ENCODE data around the gene IGFBP6. TPM values are rescaled to one million over a fixed set of nuclear protein-coding genes. Genes with fewer than 3 reads are reported as not detected.

Gene IGFBP6
- total and polyA plus RNA-seq, 2 donors = 10.0 to 27.4 TPM

DNA sequence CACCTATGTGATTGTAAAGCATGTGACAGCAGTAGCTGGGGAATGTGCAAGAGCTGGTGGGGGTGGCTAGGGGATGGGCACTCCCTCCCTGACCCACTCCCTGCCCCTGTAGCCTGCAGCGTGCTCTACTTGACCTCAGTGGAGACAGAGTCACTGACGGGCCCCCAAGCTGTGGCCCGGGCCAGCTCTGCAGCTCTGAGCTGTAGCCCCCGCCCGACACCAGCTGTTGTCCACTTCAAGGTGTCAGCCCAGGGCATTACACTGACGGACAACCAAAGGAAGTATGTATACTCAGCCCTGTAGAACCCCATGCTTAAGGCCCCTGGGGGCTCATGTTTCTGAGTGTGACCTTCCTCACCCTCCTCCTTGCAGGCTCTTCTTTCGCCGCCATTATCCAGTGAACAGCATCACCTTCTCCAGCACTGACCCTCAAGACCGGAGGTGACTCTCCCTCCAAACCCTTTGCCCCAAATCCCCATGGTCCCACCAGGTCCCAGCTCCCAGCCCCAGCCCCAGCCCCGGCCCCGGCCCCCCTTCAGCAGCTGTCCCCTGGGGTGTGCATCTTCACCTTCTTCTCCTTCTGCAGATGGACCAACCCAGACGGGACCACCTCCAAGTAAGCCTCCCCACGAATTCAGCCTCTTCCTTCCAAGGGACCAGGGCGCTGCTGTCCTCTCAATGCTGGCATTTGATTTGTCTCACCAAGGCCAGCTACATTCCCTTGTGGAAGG is 34.3 kb upstream of the IGFBP6 start:
- Histone ChIP-seq H3K27ac (ENCODE audit: low read depth in 1 of 2, low read length in 1 of 2) (no peak overlapping the region), H3K36me3 (ENCODE audit: control insufficient read depth in 2 of 2, insufficient read depth in 2 of 2, low read length in 1 of 2) (peaks cover 26 to 35% of the 10 kb centered on the region in 2 donors)
- no peak for DNase-seq (ENCODE audit: low read depth in 6 of 9, low spot score in 9 of 9)

DNA sequence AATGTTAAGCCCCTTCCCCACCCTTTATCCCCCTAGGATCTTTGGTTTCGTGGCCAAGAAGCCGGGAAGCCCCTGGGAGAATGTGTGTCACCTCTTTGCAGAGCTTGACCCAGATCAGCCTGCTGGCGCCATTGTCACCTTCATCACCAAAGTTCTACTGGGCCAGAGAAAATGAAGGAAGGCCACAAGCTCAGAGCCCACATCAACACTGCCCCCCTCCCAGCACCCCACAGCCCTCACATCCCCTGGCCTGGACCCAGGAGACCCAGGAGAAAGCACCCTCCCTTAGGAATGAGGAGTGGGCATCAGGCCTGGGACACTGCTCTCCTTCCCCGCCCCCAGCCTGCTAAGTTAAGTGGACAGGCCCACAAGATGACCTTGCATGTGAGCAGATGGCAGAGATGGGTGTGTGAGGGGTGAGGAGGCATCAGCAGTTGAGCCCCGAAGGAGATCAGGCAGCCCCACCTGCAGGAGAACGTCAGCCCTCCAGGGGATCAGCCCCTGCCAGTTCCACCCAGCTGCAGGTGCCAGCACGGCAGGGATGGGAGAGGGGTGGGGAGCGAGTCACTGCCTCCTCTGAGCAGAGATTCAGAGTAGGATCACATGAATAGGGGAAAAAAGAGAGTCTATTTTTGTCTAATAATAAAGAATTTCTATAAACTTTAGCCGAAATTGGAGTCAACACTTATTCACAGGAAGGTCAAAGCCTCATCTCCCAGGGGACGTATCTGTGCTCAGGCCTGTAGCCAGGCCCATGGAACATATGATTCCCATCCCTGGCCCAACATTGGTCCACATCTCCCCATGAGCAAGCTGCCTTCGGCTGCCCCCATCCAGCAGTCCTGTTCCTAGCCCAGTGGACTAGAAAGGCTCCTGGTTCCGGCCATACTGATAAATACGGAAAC is 33.5 kb upstream of the IGFBP6 start:
- no peak for DNase-seq (ENCODE audit: low read depth in 6 of 9, low spot score in 9 of 9)
- Histone ChIP-seq H3K27me3 (ENCODE audit: control insufficient read depth in 2 of 2, insufficient read depth in 1 of 2, low read length in 1 of 2) (no peaks in the 10 kb centered on the region), H3K4me3 (ENCODE audit: low read length in 2 of 2) (no peak overlapping the region), H3K36me3 (ENCODE audit: control insufficient read depth in 2 of 2, insufficient read depth in 2 of 2, low read length in 1 of 2) (peaks cover 29 to 38% of the 10 kb centered on the region in 2 donors), H3K9me3 (ENCODE audit: control insufficient read depth in 2 of 2, insufficient read depth in 1 of 2, low read length in 1 of 2) (no peaks in the 10 kb centered on the region), H3K27ac (ENCODE audit: low read depth in 1 of 2, low read length in 1 of 2) (no peak overlapping the region), H3K4me1 (ENCODE audit: control insufficient read depth in 2 of 2, insufficient read depth in 2 of 2, low read length in 2 of 2) (peaks cover 0 to 14% of the 10 kb centered on the region in 2 donors)
- WGBS = 88% methylated on average over 13 of the region's 13 CpGs

More for the DNA sequence above, 34.3 kb upstream of the IGFBP6 start:
- no peaks in the 10 kb centered on the region for H3K27me3 ChIP-seq (ENCODE audit: control insufficient read depth in 2 of 2, insufficient read depth in 1 of 2, low read length in 1 of 2)
- H3K4me3 ChIP-seq (ENCODE audit: low read length in 2 of 2) = no peak overlapping the region
- WGBS = 96% methylated on average over 14 of the region's 14 CpGs
- no peaks in the 10 kb centered on the region for H3K9me3 ChIP-seq (ENCODE audit: control insufficient read depth in 2 of 2, insufficient read depth in 1 of 2, low read length in 1 of 2)
- peaks cover 0 to 11% of the 10 kb centered on the region in 2 donors for H3K4me1 ChIP-seq (ENCODE audit: control insufficient read depth in 2 of 2, insufficient read depth in 2 of 2, low read length in 2 of 2)

DNA sequence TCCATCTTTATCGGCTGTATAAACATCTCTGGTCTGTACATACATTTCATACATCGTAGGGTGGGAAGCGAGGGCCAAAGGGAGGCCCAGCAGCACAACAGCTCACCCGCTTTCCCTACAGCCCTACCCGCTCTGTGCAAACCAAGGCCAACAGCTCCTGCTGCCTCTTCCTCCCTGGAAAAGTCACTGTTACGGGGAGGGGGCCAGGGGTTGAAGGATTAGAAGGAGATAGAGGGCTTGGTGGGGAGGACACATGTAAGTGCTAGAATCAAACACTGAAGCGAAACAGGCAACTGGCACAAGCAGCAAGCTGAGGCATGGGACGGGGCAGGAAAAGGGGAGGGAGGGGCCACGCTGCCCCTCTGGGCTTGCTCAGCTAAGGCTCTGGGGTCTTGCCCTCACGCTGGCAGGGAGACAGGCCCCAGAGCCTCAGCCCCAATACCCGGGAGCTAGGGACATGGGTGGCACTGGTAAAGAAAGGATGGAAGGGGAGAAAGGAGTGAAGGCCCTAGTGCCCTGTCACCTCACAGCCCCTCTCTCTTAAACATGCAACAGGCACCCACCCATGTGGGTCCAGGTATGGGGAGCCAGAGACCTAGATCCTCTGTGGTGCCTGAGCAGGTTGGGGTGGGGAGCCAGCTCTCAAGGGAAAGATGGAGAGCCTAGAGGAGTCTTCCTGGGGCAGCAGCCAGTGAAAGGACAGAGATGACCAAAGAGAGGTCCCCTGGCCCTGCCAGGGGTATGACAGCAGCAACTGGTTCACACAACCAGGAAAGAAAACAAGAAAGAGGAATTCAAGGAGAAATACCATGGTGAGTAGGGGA is 32.6 kb upstream of the IGFBP6 start:
- Histone ChIP-seq H3K4me1 (ENCODE audit: control insufficient read depth in 2 of 2, insufficient read depth in 2 of 2, low read length in 2 of 2) (peaks cover 0 to 22% of the 10 kb centered on the region in 2 donors), H3K9me3 (ENCODE audit: control insufficient read depth in 2 of 2, insufficient read depth in 1 of 2, low read length in 1 of 2) (no peaks in the 10 kb centered on the region), H3K36me3 (ENCODE audit: control insufficient read depth in 2 of 2, insufficient read depth in 2 of 2, low read length in 1 of 2) (peaks cover 36 to 40% of the 10 kb centered on the region in 2 donors), H3K27me3 (ENCODE audit: control insufficient read depth in 2 of 2, insufficient read depth in 1 of 2, low read length in 1 of 2) (no peaks in the 10 kb centered on the region), H3K27ac (ENCODE audit: low read depth in 1 of 2, low read length in 1 of 2) (no peak overlapping the region), H3K4me3 (ENCODE audit: low read length in 2 of 2) (no peak overlapping the region)
- DNase-seq (ENCODE audit: low read depth in 6 of 9, low spot score in 9 of 9) = no peak
- 98% methylated on average over 11 of the region's 11 CpGs for WGBS

DNA sequence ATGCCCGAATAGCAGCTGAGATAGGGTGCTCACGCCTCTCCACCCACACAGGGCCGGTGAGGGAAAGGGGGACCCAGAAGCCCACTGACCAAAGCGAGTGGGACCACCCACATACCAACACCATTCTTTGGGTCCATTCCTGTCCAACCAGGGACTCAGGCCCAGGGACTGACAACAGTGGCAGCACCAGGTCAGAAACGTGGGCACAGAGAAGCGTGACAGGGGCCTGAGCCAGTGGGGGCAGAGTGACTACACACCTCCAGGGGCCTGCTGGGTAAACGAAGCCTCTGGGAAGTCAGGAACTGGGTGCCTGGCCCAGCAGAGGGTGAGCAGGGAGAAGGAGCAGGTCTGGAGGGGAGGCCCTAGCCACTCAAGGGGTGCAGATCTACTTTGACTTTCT is 32.0 kb upstream of the IGFBP6 start:
- no peak overlapping the region for H3K4me3 ChIP-seq (ENCODE audit: low read length in 2 of 2)
- peaks cover 0 to 25% of the 10 kb centered on the region in 2 donors for H3K4me1 ChIP-seq (ENCODE audit: control insufficient read depth in 2 of 2, insufficient read depth in 2 of 2, low read length in 2 of 2)
- no peak overlapping the region for H3K27ac ChIP-seq (ENCODE audit: low read depth in 1 of 2, low read length in 1 of 2)
- WGBS = 91% methylated on average over 7 of the region's 7 CpGs
- H3K36me3 ChIP-seq (ENCODE audit: control insufficient read depth in 2 of 2, insufficient read depth in 2 of 2, low read length in 1 of 2) = peaks cover 36 to 45% of the 10 kb centered on the region in 2 donors
- H3K27me3 ChIP-seq (ENCODE audit: control insufficient read depth in 2 of 2, insufficient read depth in 1 of 2, low read length in 1 of 2) = no peaks in the 10 kb centered on the region
- DNase-seq (ENCODE audit: low read depth in 6 of 9, low spot score in 9 of 9) = no peak
- H3K9me3 ChIP-seq (ENCODE audit: control insufficient read depth in 2 of 2, insufficient read depth in 1 of 2, low read length in 1 of 2) = no peaks in the 10 kb centered on the region

- Histone ChIP-seq H3K27me3 (ENCODE audit: control insufficient read depth in 2 of 2, insufficient read depth in 1 of 2, low read length in 1 of 2) (no peaks in the 10 kb centered on the region), H3K36me3 (ENCODE audit: control insufficient read depth in 2 of 2, insufficient read depth in 2 of 2, low read length in 1 of 2) (peaks cover 40 to 51% of the 10 kb centered on the region in 2 donors), H3K9me3 (ENCODE audit: control insufficient read depth in 2 of 2, insufficient read depth in 1 of 2, low read length in 1 of 2) (no peaks in the 10 kb centered on the region), H3K4me1 (ENCODE audit: control insufficient read depth in 2 of 2, insufficient read depth in 2 of 2, low read length in 2 of 2) (peaks cover 0 to 28% of the 10 kb centered on the region in 2 donors), H3K4me3 (ENCODE audit: low read length in 2 of 2) (no peak overlapping the region), H3K27ac (ENCODE audit: low read depth in 1 of 2, low read length in 1 of 2) (no peak overlapping the region)
- DNase-seq (ENCODE audit: low read depth in 6 of 9, low spot score in 9 of 9) = peak in 5 of 9 donors; percentile 26 to 72 (median 47)
- WGBS = 64% methylated on average over 24 of the region's 24 CpGs
Measured at GRCh38 chr12:53065975-53066931, 31.2 kb upstream of the IGFBP6 start.

- H3K9me3 ChIP-seq (ENCODE audit: control insufficient read depth in 2 of 2, insufficient read depth in 1 of 2, low read length in 1 of 2) = no peaks in the 10 kb centered on the region
- H3K4me1 ChIP-seq (ENCODE audit: control insufficient read depth in 2 of 2, insufficient read depth in 2 of 2, low read length in 2 of 2) = peaks cover 0 to 37% of the 10 kb centered on the region in 2 donors
- no peak for DNase-seq (ENCODE audit: low read depth in 6 of 9, low spot score in 9 of 9)
- 94% methylated on average over 7 of the region's 7 CpGs for WGBS
- H3K36me3 ChIP-seq (ENCODE audit: control insufficient read depth in 2 of 2, insufficient read depth in 2 of 2, low read length in 1 of 2) = peaks cover 43 to 57% of the 10 kb centered on the region in 2 donors
- H3K27me3 ChIP-seq (ENCODE audit: control insufficient read depth in 2 of 2, insufficient read depth in 1 of 2, low read length in 1 of 2) = no peaks in the 10 kb centered on the region
- no peak overlapping the region for H3K4me3 ChIP-seq (ENCODE audit: low read length in 2 of 2)
- no peak overlapping the region for H3K27ac ChIP-seq (ENCODE audit: low read depth in 1 of 2, low read length in 1 of 2)
Measured at GRCh38 chr12:53067074-53067992, 30.1 kb upstream of the IGFBP6 start.

- peaks cover 49 to 63% of the 10 kb centered on the region in 2 donors for H3K36me3 ChIP-seq (ENCODE audit: control insufficient read depth in 2 of 2, insufficient read depth in 2 of 2, low read length in 1 of 2)
Measured at GRCh38 chr12:53067993-53068770, 29.3 kb upstream of the IGFBP6 start.

More at GRCh38 chr12:53067993-53068770, 29.3 kb upstream of the IGFBP6 start:
- Histone ChIP-seq H3K4me3 (ENCODE audit: low read length in 2 of 2) (no peak overlapping the region), H3K4me1 (ENCODE audit: control insufficient read depth in 2 of 2, insufficient read depth in 2 of 2, low read length in 2 of 2) (peaks cover 0 to 42% of the 10 kb centered on the region in 2 donors), H3K27ac (ENCODE audit: low read depth in 1 of 2, low read length in 1 of 2) (no peak overlapping the region), H3K9me3 (ENCODE audit: control insufficient read depth in 2 of 2, insufficient read depth in 1 of 2, low read length in 1 of 2) (no peaks in the 10 kb centered on the region), H3K27me3 (ENCODE audit: control insufficient read depth in 2 of 2, insufficient read depth in 1 of 2, low read length in 1 of 2) (no peaks in the 10 kb centered on the region)
- WGBS = 94% methylated on average over 13 of the region's 13 CpGs
- DNase-seq (ENCODE audit: low read depth in 6 of 9, low spot score in 9 of 9) = no peak
